ENCODE data around the gene EPC1. TPM values are rescaled to one million over a fixed set of nuclear protein-coding genes. Genes with fewer than 3 reads are reported as not detected.

The EPC1 gene
- polyA plus RNA-seq, 1 donor (not counting 4 experiments of a cell fraction or from before 2014, with no cell fraction given), result 34.8 TPM

DNA sequence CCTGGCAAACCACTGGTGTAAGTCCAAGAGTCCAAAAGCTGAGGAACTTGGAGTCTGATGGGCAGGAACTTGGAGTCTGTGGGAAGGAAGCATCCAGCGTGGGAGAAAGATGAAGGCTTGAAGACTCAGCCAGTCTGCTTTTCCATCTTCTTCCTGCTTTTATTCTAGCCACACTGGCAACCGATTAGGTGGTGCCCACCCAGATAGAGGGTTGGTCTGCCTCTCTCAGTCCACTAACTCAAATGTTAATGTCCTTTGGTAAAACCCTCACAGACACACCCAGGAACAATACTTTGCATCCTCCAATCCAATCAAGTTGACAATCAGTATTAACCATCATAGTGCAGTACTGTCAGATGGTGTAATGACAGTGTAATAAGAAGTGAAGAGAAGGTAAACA is 119.2 kb downstream of the EPC1 start:
- no peak overlapping the region for H3K9ac ChIP-seq (ENCODE audit: control insufficient read depth, extremely low read depth, insufficient read depth, low read length)
- no peaks in the 10 kb centered on the region for H3K27me3 ChIP-seq (ENCODE audit: control insufficient read depth, extremely low read depth, insufficient read depth, low read length)
- no peaks in the 10 kb centered on the region for H3K79me2 ChIP-seq (ENCODE audit: control insufficient read depth, insufficient read depth, low read length)
- no peak for TF ChIP-seq EZH2 (IDR thresholded peaks at IDR 0.05; ENCODE audit: low read length)
- no peak for TF ChIP-seq CTCF (optimal IDR thresholded peaks at IDR 0.05 in 1 of 3, IDR thresholded peaks at IDR 0.05 in 1 of 3, conservative IDR thresholded peaks at IDR 0.05 in 1 of 3; ENCODE audit: extremely low read depth in 1 of 3, insufficient read depth in 2 of 3, low read length in 3 of 3)
- no peak overlapping the region for H3K4me3 ChIP-seq (ENCODE audit: control insufficient read depth in 2 of 3, extremely low read depth in 1 of 3, insufficient read depth in 2 of 3, low read depth in 1 of 3, low read length in 3 of 3)
- H4K20me1 ChIP-seq (ENCODE audit: control insufficient read depth, extremely low read depth, insufficient read depth, low read length), result no peaks in the 10 kb centered on the region
- H3K4me1 ChIP-seq (ENCODE audit: control insufficient read depth, extremely low read depth, insufficient read depth, low read length), result no peaks in the 10 kb centered on the region
- H3K4me2 ChIP-seq (ENCODE audit: control insufficient read depth, extremely low read depth, insufficient read depth, low read depth, low read length), result no peak overlapping the region
- H3K36me3 ChIP-seq (ENCODE audit: control insufficient read depth in 2 of 2, extremely low read depth in 1 of 2, insufficient read depth in 2 of 2, low read length in 2 of 2), result no peaks in the 10 kb centered on the region
- DNase-seq (ENCODE audit: low read depth, low spot score), result no peak
- no peak overlapping the region for H2AFZ ChIP-seq (ENCODE audit: control insufficient read depth, low read length)
- H3K9me3 ChIP-seq (ENCODE audit: control insufficient read depth, low read depth, low read length), result peaks cover 1% of the 10 kb centered on the region
- no peak for FAIRE-seq
- dilution Hi-C loops (cut with MboI; ENCODE audit: extremely low pct_ligation_motif_present, low sequenced_read_pairs), result no loop called here
- H3K27ac ChIP-seq (ENCODE audit: control insufficient read depth, insufficient read depth, low read length), result no peak overlapping the region
- no peaks in the 10 kb centered on the region for H3K9me1 ChIP-seq (ENCODE audit: control insufficient read depth, extremely low read depth, insufficient read depth, low read length)

DNA sequence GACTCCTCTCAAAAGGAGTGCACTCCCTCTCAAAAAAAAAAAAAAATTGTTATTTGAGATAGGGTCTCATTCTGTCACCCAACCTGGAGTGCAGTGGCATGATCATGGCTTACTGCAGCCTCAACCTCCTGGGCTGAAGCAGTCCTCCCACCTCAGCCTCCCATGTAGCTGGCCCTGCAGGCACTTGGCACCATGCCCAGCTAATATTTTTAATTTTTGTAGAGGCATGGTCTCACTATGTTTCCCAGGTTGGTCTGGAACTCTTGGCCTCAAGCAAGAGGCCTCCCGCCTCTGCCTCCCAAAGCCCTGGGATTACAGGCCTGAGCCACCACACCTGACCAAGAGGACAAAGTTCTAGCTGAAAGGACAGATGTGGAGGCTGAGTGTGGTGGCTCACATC is 120.3 kb downstream of the EPC1 start:
- no peak overlapping the region for H3K27ac ChIP-seq (ENCODE audit: control insufficient read depth, insufficient read depth, low read length)
- no peak for DNase-seq (ENCODE audit: low read depth, low spot score)
- H4K20me1 ChIP-seq (ENCODE audit: control insufficient read depth, extremely low read depth, insufficient read depth, low read length), result no peaks in the 10 kb centered on the region
- no peak overlapping the region for H3K4me2 ChIP-seq (ENCODE audit: control insufficient read depth, extremely low read depth, insufficient read depth, low read depth, low read length)
- no peaks in the 10 kb centered on the region for H3K27me3 ChIP-seq (ENCODE audit: control insufficient read depth, extremely low read depth, insufficient read depth, low read length)
- dilution Hi-C loops (cut with MboI; ENCODE audit: extremely low pct_ligation_motif_present, low sequenced_read_pairs), result no loop called here
- no peak overlapping the region for H3K9ac ChIP-seq (ENCODE audit: control insufficient read depth, extremely low read depth, insufficient read depth, low read length)
- peaks cover 2% of the 10 kb centered on the region for H3K9me3 ChIP-seq (ENCODE audit: control insufficient read depth, low read depth, low read length)
- no peak for TF ChIP-seq CTCF (optimal IDR thresholded peaks at IDR 0.05 in 1 of 3, IDR thresholded peaks at IDR 0.05 in 1 of 3, conservative IDR thresholded peaks at IDR 0.05 in 1 of 3; ENCODE audit: extremely low read depth in 1 of 3, insufficient read depth in 2 of 3, low read length in 3 of 3)
- no peak for TF ChIP-seq EZH2 (IDR thresholded peaks at IDR 0.05; ENCODE audit: low read length)
- FAIRE-seq, result no peak
- no peaks in the 10 kb centered on the region for H3K79me2 ChIP-seq (ENCODE audit: control insufficient read depth, insufficient read depth, low read length)
- H3K36me3 ChIP-seq (ENCODE audit: control insufficient read depth in 2 of 2, extremely low read depth in 1 of 2, insufficient read depth in 2 of 2, low read length in 2 of 2), result no peaks in the 10 kb centered on the region
- H3K4me1 ChIP-seq (ENCODE audit: control insufficient read depth, extremely low read depth, insufficient read depth, low read length), result no peaks in the 10 kb centered on the region
- no peak overlapping the region for H3K4me3 ChIP-seq (ENCODE audit: control insufficient read depth in 2 of 3, extremely low read depth in 1 of 3, insufficient read depth in 2 of 3, low read depth in 1 of 3, low read length in 3 of 3)
- H2AFZ ChIP-seq (ENCODE audit: control insufficient read depth, low read length), result no peak overlapping the region
- H3K9me1 ChIP-seq (ENCODE audit: control insufficient read depth, extremely low read depth, insufficient read depth, low read length), result no peaks in the 10 kb centered on the region
